Uterus (tissue), 4 donors: ENCODE results near the gene CDH7. TPM values are rescaled to one million over a fixed set of nuclear protein-coding genes. Genes with fewer than 3 reads are reported as not detected.

ENCODE experiments used
- DNase-seq, 2 donors: peaks; one replicate each; pipeline ENCODE4 v3.0.0-alpha.2; 2019 to 2020
- H3K27ac ChIP-seq, 2 donors: fragments of 200-600 bp; sonication (generic); 1 replicate in 1 of 2; 2 replicates in 1 of 2; pipeline ENCODE4 v1.5.1; 2016 to 2018
- H3K27me3 ChIP-seq, 2 donors: fragments of 200-600 bp; sonication (generic); one replicate each; pipeline ENCODE4 v1.5.1; 2018 to 2019; ENCODE audit warnings: control low read depth in 1 of 2
- H3K36me3 ChIP-seq, 2 donors: fragments of 200-600 bp; sonication (generic); one replicate each; pipeline ENCODE4 v1.5.1; 2019; ENCODE audit warnings: control low read depth in 1 of 2
- H3K4me1 ChIP-seq, 2 donors: fragments of 200-600 bp; sonication (generic); one replicate each; pipeline ENCODE4 v1.5.1; 2018 to 2019; ENCODE audit warnings: control low read depth in 1 of 2
- H3K4me3 ChIP-seq, 2 donors: fragments of 200-600 bp; sonication (generic); 1 replicate in 1 of 2; 2 replicates in 1 of 2; pipeline ENCODE4 v1.5.1; 2018 to 2019; ENCODE audit warnings: mild to moderate bottlenecking in 1 of 2
- H3K9me3 ChIP-seq, 2 donors: fragments of 200-600 bp; sonication (generic); one replicate each; pipeline ENCODE4 v1.5.1; 2019; ENCODE audit warnings: control low read depth in 1 of 2
- CTCF ChIP-seq, 4 experiments: fragments of 200-600 bp in 2 of 4; fragments of 450-650 bp in 2 of 4; sonication (generic) in 2 of 4; IDR thresholded peaks; one replicate each; pipeline ENCODE4 v1.5.1; 2016 to 2019; ENCODE audit warnings: antibody characterized with exemption in 4 of 4, mild to moderate bottlenecking in 2 of 4, moderate library complexity in 1 of 4
- POLR2A ChIP-seq, 2 donors: fragments of 450-650 bp; IDR thresholded peaks; one replicate each; pipeline ENCODE4 v1.6.1; 2016; ENCODE audit warnings: antibody characterized with exemption in 2 of 2, mild to moderate bottlenecking in 1 of 2, moderate library complexity in 1 of 2
- intact Hi-C: fragments of 100-400 bp; cut with DNase I; formaldehyde crosslinking; loops from one replicate; pipeline ENCODE4 v1.15.1; 2023; ENCODE audit warnings: low total_unique reads
- total RNA-seq, 4 donors: library from RNA; depleted of rRNA in 3 of 4; stranded (reverse); fragments of >200 nt in 3 of 4; gene quantifications; one replicate each; pipeline versions ENCODE4 v1.1.0 to v1.2.4, GENCODE V29; 2014 to 2023
- donor health status: DM: yes; HTN: yes; CAD: no.

Gene CDH7
- total RNA-seq, 4 donors from 2014 or later: 2.8 TPM; not detected in 3

- no peaks in the 10 kb centered on the region for H3K36me3 ChIP-seq
- no peaks in the 10 kb centered on the region for H3K27me3 ChIP-seq
- TF ChIP-seq POLR2A (IDR thresholded peaks at IDR 0.05) (no peak), CTCF (IDR thresholded peaks at IDR 0.05) (no peak)
- no peak overlapping the region for H3K4me3 ChIP-seq
- no peak for DNase-seq
- no peaks in the 10 kb centered on the region for H3K4me1 ChIP-seq
- no peak overlapping the region for H3K27ac ChIP-seq
- H3K9me3 ChIP-seq: no peaks in the 10 kb centered on the region
- intact Hi-C loops: no loop called here
Observed at GRCh38 chr18:65791719-65792118, 40.9 kb downstream of the CDH7 start.

GRCh38 chr18:65792456-65793074 is 41.8 kb downstream of the CDH7 start:
- Histone ChIP-seq H3K27me3 (no peaks in the 10 kb centered on the region), H3K4me1 (no peaks in the 10 kb centered on the region), H3K36me3 (no peaks in the 10 kb centered on the region), H3K4me3 (no peak overlapping the region), H3K9me3 (no peaks in the 10 kb centered on the region), H3K27ac (no peak overlapping the region)
- DNase-seq: no peak
- intact Hi-C loops: no loop called here
- no peak for TF ChIP-seq CTCF (IDR thresholded peaks at IDR 0.05)
- TF ChIP-seq POLR2A (IDR thresholded peaks at IDR 0.05): no peak

GRCh38 chr18:65808759-65809158 is 57.9 kb downstream of the CDH7 start:
- no peak for DNase-seq
- Histone ChIP-seq H3K4me3 (no peak overlapping the region), H3K27ac (no peak overlapping the region), H3K36me3 (no peaks in the 10 kb centered on the region), H3K4me1 (no peaks in the 10 kb centered on the region), H3K27me3 (no peaks in the 10 kb centered on the region), H3K9me3 (no peaks in the 10 kb centered on the region)
- intact Hi-C loops: loop anchor here (10.0 kb wide), 1 partner anchor 64 kb away; no protein-coding TSS in a partner anchor
- TF ChIP-seq CTCF (IDR thresholded peaks at IDR 0.05): no peak
- TF ChIP-seq POLR2A (IDR thresholded peaks at IDR 0.05): no peak

- intact Hi-C loops: no loop called here
- no peak for DNase-seq
- H3K36me3 ChIP-seq: no peaks in the 10 kb centered on the region
- no peak overlapping the region for H3K4me3 ChIP-seq
- H3K9me3 ChIP-seq: no peaks in the 10 kb centered on the region
- H3K27me3 ChIP-seq: no peaks in the 10 kb centered on the region
- no peak for TF ChIP-seq CTCF (IDR thresholded peaks at IDR 0.05)
- TF ChIP-seq POLR2A (IDR thresholded peaks at IDR 0.05): no peak
- no peaks in the 10 kb centered on the region for H3K4me1 ChIP-seq
- H3K27ac ChIP-seq: no peak overlapping the region
Observed at GRCh38 chr18:65811307-65811706, 60.5 kb downstream of the CDH7 start.

- intact Hi-C loops: no loop called here
- Histone ChIP-seq H3K9me3 (no peaks in the 10 kb centered on the region), H3K4me1 (no peaks in the 10 kb centered on the region), H3K27ac (no peak overlapping the region), H3K36me3 (no peaks in the 10 kb centered on the region), H3K4me3 (no peak overlapping the region), H3K27me3 (no peaks in the 10 kb centered on the region)
- no peak for DNase-seq
- no peak for TF ChIP-seq POLR2A (IDR thresholded peaks at IDR 0.05)
- TF ChIP-seq CTCF (IDR thresholded peaks at IDR 0.05): no peak
Observed at GRCh38 chr18:65815506-65815905, 64.7 kb downstream of the CDH7 start.
